DMS153 (cell line): ENCODE results near the gene HEYL.

Source experiments
- DNase-seq: peaks from one replicate; lab custom pipeline; 2025; lab: John Stamatoyannopoulos, UW

Gene HEYL

GRCh38 chr1:39637361-39637760 lies 2.1 kb downstream of the HEYL start:
- DNase-seq, result no peak

GRCh38 chr1:39635871-39636210 lies 3.6 kb downstream of the HEYL start:
- DNase-seq, result no peak

GRCh38 chr1:39635205-39635870 lies 4.1 kb downstream of the HEYL start:
- no peak for DNase-seq

GRCh38 chr1:39633422-39633821 lies 6.0 kb downstream of the HEYL start:
- DNase-seq, result no peak

- DNase-seq, result peak; percentile 16
Measured at GRCh38 chr1:39632682-39633417, 6.6 kb downstream of the HEYL start.

- DNase-seq, result no peak
Measured at GRCh38 chr1:39632323-39632681, 7.1 kb downstream of the HEYL start.

DNA sequence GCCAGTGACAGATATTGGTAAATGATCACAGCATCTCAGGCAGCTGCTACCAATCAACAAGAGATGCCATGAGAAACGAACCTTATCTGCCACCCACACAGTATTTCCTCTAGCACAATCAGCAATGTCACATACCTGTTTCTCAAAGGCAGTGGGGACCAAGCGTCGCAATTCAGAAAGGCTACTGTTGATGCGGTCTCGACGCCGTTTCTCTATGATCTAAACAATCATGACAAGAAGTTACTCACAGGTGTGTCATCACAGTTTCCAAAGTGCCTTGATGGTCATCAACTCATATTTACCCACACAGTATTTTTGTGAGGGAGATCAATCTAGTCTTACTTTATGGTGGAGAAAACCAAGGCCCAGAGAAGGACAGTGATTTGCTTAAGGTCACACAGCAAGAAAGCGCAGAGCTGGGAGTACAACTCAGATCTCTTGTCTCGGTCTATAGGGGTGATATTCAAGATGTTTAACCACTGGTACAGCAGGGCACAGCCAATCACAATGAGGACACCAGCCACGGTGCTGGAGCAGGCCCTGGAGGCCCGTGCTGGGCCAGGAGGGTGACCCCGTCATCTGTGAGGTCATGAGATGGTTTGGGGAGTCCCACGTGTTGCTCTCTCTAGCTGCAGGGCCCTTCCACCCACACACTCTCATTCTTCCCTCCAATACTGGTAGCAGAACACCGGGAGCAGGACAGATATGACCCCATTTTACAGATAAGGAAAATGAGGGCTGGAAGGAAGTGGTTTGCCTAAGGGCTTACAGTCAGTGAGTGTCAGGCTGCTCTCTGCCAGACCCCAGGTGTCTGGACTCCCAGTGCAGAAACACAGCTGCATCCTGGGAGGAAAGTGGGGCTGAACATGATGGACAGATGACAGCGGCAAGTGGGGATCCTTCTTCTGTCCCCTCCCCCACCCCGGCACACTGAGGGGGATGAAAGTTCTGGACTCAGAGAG lies 7.8 kb downstream of the HEYL start:
- DNase-seq, result no peak

GRCh38 chr1:39628807-39629350 lies 10.6 kb downstream of the HEYL start:
- no peak for DNase-seq

GRCh38 chr1:39626646-39627045 lies 12.8 kb downstream of the HEYL start:
- no peak for DNase-seq

- no peak for DNase-seq
Measured at GRCh38 chr1:39625462-39626273, 13.8 kb downstream of the HEYL start.

DNA sequence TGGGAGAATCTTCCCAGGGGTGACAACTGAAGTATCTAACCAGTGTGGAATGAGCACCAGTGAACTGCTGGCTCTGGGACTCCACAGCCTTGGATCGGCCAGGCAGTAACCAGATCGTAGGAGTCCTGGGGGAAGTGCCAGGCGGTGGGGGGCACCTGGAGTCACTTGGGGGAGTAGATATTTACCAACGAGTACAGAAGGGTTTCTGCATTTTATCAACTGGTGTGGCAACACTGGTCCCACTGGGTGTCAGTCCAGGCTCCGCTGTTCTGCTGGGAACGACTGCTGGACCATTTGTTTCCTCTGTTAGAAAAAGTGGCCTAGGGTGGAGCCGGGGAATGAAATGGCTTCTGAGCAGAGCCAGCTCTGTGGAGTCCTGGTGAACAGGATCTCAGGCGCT lies 14.4 kb downstream of the HEYL start:
- no peak for DNase-seq

GRCh38 chr1:39623053-39623452 lies 16.4 kb downstream of the HEYL start:
- no peak for DNase-seq

- DNase-seq, result no peak
Measured at GRCh38 chr1:39622427-39622826, 17.0 kb downstream of the HEYL start.

DNA sequence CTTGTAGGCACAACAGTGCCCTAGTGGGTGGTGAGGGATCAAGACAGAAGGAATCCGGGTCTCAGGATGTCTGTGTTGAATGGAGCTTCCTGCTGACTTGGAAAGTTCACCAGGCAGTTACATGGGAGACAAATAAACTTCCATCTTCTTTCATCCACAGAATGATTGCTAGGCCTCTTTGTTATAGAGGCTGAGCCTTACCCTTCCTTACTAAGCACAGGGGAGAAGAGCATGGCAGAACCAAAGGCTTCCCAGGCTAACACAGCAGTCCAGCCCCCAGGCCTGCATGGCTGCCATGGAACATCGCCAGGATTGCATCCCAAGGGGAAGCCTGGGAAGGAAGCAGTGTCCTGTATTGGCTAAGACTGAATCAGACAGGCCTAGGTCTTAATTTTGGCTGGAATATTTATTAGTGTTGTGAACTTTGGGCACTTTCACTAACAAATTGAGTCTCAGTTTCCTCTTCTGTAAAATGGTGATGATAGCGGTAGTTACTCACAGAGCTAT lies 18.7 kb downstream of the HEYL start:
- no peak for DNase-seq

- no peak for DNase-seq
Measured at GRCh38 chr1:39617488-39618049, 21.9 kb downstream of the HEYL start.

- DNase-seq, result no peak
Measured at GRCh38 chr1:39615086-39615673, 24.3 kb downstream of the HEYL start.

GRCh38 chr1:39614488-39614887 lies 25.0 kb downstream of the HEYL start:
- no peak for DNase-seq

- no peak for DNase-seq
Measured at GRCh38 chr1:39613250-39613649, 26.2 kb downstream of the HEYL start.

GRCh38 chr1:39609618-39610331 lies 29.7 kb downstream of the HEYL start:
- DNase-seq, result peak; percentile 41

GRCh38 chr1:39608921-39609320 lies 30.5 kb downstream of the HEYL start:
- DNase-seq, result no peak
